Pericardium fibroblast (primary cell): ENCODE measurements around the gene HSPA4L. TPM values are rescaled to one million over a fixed set of nuclear protein-coding genes. Genes with fewer than 3 reads are reported as not detected.

Source experiments
- total RNA-seq: library from RNA; depleted of rRNA; stranded (reverse); fragments of >200 nt; gene quantifications from 2 replicates; pipeline ENCODE4 v1.2.3, GENCODE V29; 2015

Gene HSPA4L
- 0.35 and 0.85 TPM in 2 replicates for total RNA-seq

DNA sequence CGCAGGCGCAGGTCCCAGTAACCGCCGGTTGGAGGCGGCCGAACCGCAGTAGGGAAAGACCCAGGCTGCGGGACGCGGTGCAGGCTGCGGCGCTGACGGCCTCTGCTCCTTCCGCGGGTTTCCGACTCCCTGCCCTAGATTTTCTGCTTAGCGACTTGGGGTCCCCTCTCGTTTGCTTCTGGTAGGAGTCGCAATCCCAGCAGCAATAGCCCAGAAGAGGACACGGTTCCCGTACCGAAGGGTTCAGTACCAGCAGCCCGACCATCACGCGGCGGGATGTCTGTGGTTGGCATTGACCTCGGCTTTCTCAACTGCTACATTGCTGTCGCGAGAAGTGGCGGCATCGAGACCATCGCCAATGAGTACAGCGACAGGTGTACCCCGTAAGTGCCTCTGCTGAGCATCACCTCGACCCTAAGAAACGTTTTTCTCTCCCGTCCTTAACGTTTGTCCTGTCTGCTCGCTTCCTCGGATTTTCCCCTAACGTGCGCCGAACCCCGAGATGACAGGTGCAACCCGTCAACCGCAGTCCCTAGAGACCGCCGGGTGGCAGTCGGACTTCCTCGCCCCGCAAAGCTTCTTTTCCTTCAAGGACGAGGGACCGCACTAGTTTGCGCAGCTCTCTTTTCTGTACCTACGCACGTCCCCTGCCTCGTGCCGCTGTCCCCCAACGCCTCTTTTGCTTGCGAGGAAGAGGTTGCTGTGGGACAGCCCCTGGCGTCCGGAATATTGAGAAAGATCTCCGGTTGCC, at the start of gene HSPA4L:
Gene HSPA4L (plus strand): TSS at position 48 of the 751 bp plus-strand sequence. CDS start 229 bp downstream, at position 277.

DNA sequence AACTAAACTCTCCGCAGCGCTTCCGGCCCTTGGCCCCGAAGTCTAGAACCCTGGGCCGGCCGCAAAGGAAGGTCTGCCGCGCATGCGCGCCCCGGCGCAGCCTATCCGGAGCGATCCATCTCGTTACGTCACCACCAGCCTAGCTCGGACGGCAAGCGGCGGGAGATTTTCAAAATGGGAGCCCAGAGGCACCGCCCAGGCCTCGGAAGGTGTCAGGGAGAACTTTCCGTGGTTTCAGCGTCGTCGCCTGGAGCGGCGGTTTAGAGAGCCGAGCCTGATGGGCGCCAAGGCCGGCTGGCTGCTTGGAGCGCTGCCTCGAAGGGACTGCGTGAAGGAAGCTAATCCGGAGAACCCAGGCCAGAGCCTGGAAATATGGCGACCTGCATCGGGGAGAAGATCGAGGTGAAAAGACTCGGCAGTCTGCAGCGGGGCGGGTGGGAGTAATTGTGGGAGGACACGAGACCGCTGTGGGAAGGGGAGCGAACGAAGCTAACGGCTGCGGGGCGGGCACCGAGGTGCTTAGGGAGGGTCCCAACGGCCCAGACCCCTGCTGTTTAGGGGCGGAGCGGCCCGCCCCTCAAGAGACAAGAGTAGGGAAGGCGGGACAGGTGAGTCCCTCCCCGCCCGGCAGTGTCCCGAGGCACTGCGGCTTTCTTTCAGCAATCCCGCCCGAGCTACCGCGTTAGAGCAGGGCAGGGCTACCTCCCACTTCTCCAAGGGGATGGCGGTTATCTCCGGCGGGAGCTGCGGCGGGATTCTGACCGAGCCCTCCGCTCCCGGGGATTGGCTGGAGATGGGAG, 98.8 kb downstream of the HSPA4L start, which contains the start of gene PLK4:
Gene PLK4 (plus strand): TSS at position 131 of the 800 bp plus-strand sequence. CDS start 242 bp downstream, at position 373.

Other genes starting within 250 kb of the HSPA4L start
- 1.5 TPM in 2 replicates for gene INTU, start 149.4 kb upstream of the HSPA4L start, total RNA-seq
- not detected in 2 replicates for gene SLC25A31, start 51.9 kb upstream of the HSPA4L start, total RNA-seq
- 1.9 and 3.9 TPM in 2 replicates for gene PLK4, start 98.6 kb downstream of the HSPA4L start, total RNA-seq
- 5.6 and 11.7 TPM in 2 replicates for gene MFSD8, start 182.9 kb downstream of the HSPA4L start, total RNA-seq
- gene ABHD18, start 183.1 kb downstream of the HSPA4L start, total RNA-seq: 2.6 and 5.5 TPM in 2 replicates